Spleen (tissue), 7 donors: ENCODE results near the gene CERT1.

Experiments
- CTCF ChIP-seq, 11 experiments: fragments of 200-600 bp in 7 of 11; fragments of 450-650 bp in 4 of 11; sonication (generic) in 4 of 11; IDR thresholded peaks in 8 of 11; conservative IDR thresholded peaks in 3 of 11; 1 replicate in 7 of 11; 2 replicates in 4 of 11; pipeline versions ENCODE4 v1.4.0 to v1.8.0; 2016 to 2021; ENCODE audit warnings: antibody characterized with exemption in 11 of 11, inconsistent platforms in 4 of 11, mild to moderate bottlenecking in 1 of 11
- POLR2A ChIP-seq, 3 donors: fragments of 450-650 bp; IDR thresholded peaks; one replicate each; pipeline ENCODE4 v1.5.1; 2017; ENCODE audit warnings: antibody characterized with exemption in 3 of 3, mild to moderate bottlenecking in 1 of 3
- POLR2AphosphoS5 ChIP-seq, 3 donors: sonication (generic); formaldehyde crosslinking; IDR thresholded peaks; one replicate each; pipeline ENCODE4 v1.5.1; 2017; ENCODE audit warnings: antibody characterized with exemption in 3 of 3
- donor health status: DM: no; HTN: no; CAD: no; lungs with moderate emphysema.
- donor health status: DM: no; HTN: no; CAD: no.
- donor health status: DM: no; HTN: no; CAD: no.

GRCh38 chr5:75471193-75471592 lies 40.2 kb downstream of the CERT1 start:
- TF ChIP-seq CTCF (IDR thresholded peaks at IDR 0.05 in 8 of 11, conservative IDR thresholded peaks at IDR 0.05 in 3 of 11) (no peak), POLR2AphosphoS5 (IDR thresholded peaks at IDR 0.05) (no peak), POLR2A (IDR thresholded peaks at IDR 0.05) (no peak)
